HG03045 (cell line): ENCODE data around the gene GAREM1.

Experiments
- ATAC-seq: cut with Tn5 transposase; IDR thresholded peaks from one replicate; pipeline ENCODE4 v1.9.1; 2021; ENCODE audit warnings: mild to moderate bottlenecking, moderate library complexity; ENCODE audit not compliant: unreplicated experiment

Gene GAREM1

DNA sequence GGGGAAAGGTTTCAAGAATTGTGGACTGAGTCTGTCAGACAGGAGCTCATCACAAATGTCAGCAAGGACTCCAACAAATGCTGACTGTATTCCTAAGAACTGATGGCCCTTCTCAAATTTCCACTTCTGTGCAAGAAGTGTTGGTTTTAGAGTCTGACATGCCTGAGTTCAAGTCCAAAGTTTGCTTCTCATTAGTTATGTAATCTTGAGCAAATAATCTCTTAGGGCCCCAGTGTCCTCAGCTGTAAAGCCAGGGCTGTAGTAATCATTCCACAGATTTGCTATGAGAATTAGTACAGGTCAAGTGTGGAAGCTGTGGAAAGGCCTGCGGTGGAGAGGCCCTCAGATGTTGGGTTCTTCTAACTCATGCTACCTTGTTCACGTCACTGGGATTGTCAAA lies 257.0 kb downstream of the GAREM1 start:
- ATAC-seq, result no peak
